ENCODE data around the gene CROCC2. TPM values are rescaled to one million over a fixed set of nuclear protein-coding genes. Genes with fewer than 3 reads are reported as not detected.

CROCC2 gene
- total RNA-seq, 6 donors from 2014 or later: 0.23 to 17.8 (median 7.6) TPM

GRCh38 chr2:241019441-241020139 is 113.5 kb downstream of the CROCC2 start:
- H3K9me3 ChIP-seq: peaks cover 0 to under 1% (median under 1%) of the 10 kb centered on the region in 4 donors
- ATAC-seq (ENCODE audit: low FRiP score in 2 of 2): no peak
- no peaks in the 10 kb centered on the region for H3K4me1 ChIP-seq
- no peaks in the 10 kb centered on the region for H3K27me3 ChIP-seq
- DNase-seq: peak in 1 of 2 donors; percentile 60
- no peak overlapping the region for H3K4me3 ChIP-seq
- H3K27ac ChIP-seq: no peak overlapping the region
- peaks cover 0 to 5% (median 2%) of the 10 kb centered on the region in 4 donors for H3K36me3 ChIP-seq
- 93 to 94% methylated on average over 17 to 20 of the region's 20 CpGs for WGBS, 2 donors
- TF ChIP-seq CTCF (IDR thresholded peaks at IDR 0.05): no peak
- no peak for TF ChIP-seq POLR2A (IDR thresholded peaks at IDR 0.05)

- Histone ChIP-seq H3K36me3 (peaks cover 0 to 5% (median 2%) of the 10 kb centered on the region in 4 donors), H3K9me3 (peaks cover 3 to 7% (median 6%) of the 10 kb centered on the region in 4 donors), H3K27me3 (no peaks in the 10 kb centered on the region), H3K4me1 (no peaks in the 10 kb centered on the region), H3K4me3 (no peak overlapping the region), H3K27ac (no peak overlapping the region)
- DNase-seq (no peak), ATAC-seq (ENCODE audit: low FRiP score in 2 of 2) (peak in 1 of 2 donors; percentile 25)
- 99 to 100% methylated on average over 4 to 10 of the region's 10 CpGs for WGBS, 2 donors
- no peak for TF ChIP-seq POLR2A (IDR thresholded peaks at IDR 0.05)
- no peak for TF ChIP-seq EP300 (IDR thresholded peaks at IDR 0.05)
- TF ChIP-seq CTCF (IDR thresholded peaks at IDR 0.05): no peak
- TF ChIP-seq POLR2AphosphoS5 (IDR thresholded peaks at IDR 0.05): no peak
These were observed 114.1 kb downstream of the CROCC2 start for GRCh38 chr2:241020201-241020600.

GRCh38 chr2:241020629-241021190 is 114.6 kb downstream of the CROCC2 start:
- no peaks in the 10 kb centered on the region for H3K27me3 ChIP-seq
- DNase-seq: no peak
- peaks cover 8 to 11% (median 11%) of the 10 kb centered on the region in 4 donors for H3K9me3 ChIP-seq
- 90 to 92% methylated on average over 7 to 8 of the region's 8 CpGs for WGBS, 2 donors
- ATAC-seq (ENCODE audit: low FRiP score in 2 of 2): peak in 1 of 2 donors; percentile 34
- peaks cover 0 to 5% (median 2%) of the 10 kb centered on the region in 4 donors for H3K36me3 ChIP-seq
- H3K27ac ChIP-seq: no peak overlapping the region
- H3K4me1 ChIP-seq: no peaks in the 10 kb centered on the region
- no peak for TF ChIP-seq CTCF (IDR thresholded peaks at IDR 0.05)
- no peak for TF ChIP-seq EP300 (IDR thresholded peaks at IDR 0.05)
- no peak for TF ChIP-seq POLR2A (IDR thresholded peaks at IDR 0.05)
- TF ChIP-seq POLR2AphosphoS5 (IDR thresholded peaks at IDR 0.05): no peak
- no peak overlapping the region for H3K4me3 ChIP-seq

- Histone ChIP-seq H3K27me3 (no peaks in the 10 kb centered on the region), H3K4me1 (no peaks in the 10 kb centered on the region), H3K36me3 (peaks cover 0 to 4% (median under 1%) of the 10 kb centered on the region in 4 donors), H3K9me3 (peaks cover 8 to 20% (median 20%) of the 10 kb centered on the region in 4 donors), H3K27ac (no peak overlapping the region), H3K4me3 (no peak overlapping the region)
- DNase-seq (no peak), ATAC-seq (ENCODE audit: low FRiP score in 2 of 2) (no peak)
- 65 to 74% methylated on average over 1 of the region's 1 CpG for WGBS, 2 donors
- TF ChIP-seq POLR2AphosphoS5 (IDR thresholded peaks at IDR 0.05): no peak
- no peak for TF ChIP-seq CTCF (IDR thresholded peaks at IDR 0.05)
- no peak for TF ChIP-seq POLR2A (IDR thresholded peaks at IDR 0.05)
- TF ChIP-seq EP300 (IDR thresholded peaks at IDR 0.05): no peak
These were observed 119.5 kb downstream of the CROCC2 start for GRCh38 chr2:241025639-241026038.
